CD4-positive, alpha-beta T cell (primary cell): ENCODE data around the gene SHLD1. TPM values are rescaled to one million over a fixed set of nuclear protein-coding genes. Genes with fewer than 3 reads are reported as not detected.

ENCODE experiments used
- ATAC-seq: fragments of 200-7000 bp; cut with Tn5 transposase; one replicate; pipeline ENCODE4 v1.10.0; 2022; ENCODE audit warnings: mild to moderate bottlenecking; ENCODE audit not compliant: poor library complexity
- CTCF ChIA-PET: fragments of 350-600 bp; sonication (Branson Sonifier 250); formaldehyde crosslinking; loops from one replicate; lab custom pipeline; 2021; ENCODE audit warnings: antibody characterized with exemption, inconsistent platforms; lab: Charles Lee
- POLR2A ChIA-PET: fragments of 350-600 bp; sonication (Branson Sonifier 250); formaldehyde crosslinking; loops from one replicate; lab custom pipeline; 2021; ENCODE audit warnings: antibody characterized with exemption, inconsistent platforms; lab: Charles Lee
- DNase-seq, 14 experiments: peaks; one replicate each; pipeline ENCODE4 v3.0.0-alpha.2; 2013 to 2020; ENCODE audit warnings: mixed read lengths in 2 of 14
- H3K27ac ChIP-seq, 2 donors: one replicate each; pipeline versions ENCODE4 v1.5.1 to v1.7.0; 2013; ENCODE audit warnings: low read length in 2 of 2, low read depth in 1 of 2, mild to moderate bottlenecking in 1 of 2
- H3K27me3 ChIP-seq, 2 experiments: 1 replicate in 1 of 2; 2 replicates in 1 of 2; pipeline versions ENCODE4 v1.6.1 to v1.7.0; 2013; ENCODE audit warnings: low read length in 2 of 2, control low read depth in 1 of 2, mild to moderate bottlenecking in 1 of 2, moderate library complexity in 1 of 2; ENCODE audit not compliant: insufficient read depth in 2 of 2, control insufficient read depth in 1 of 2
- H3K36me3 ChIP-seq: one replicate; pipeline ENCODE4 v1.6.1; 2013; ENCODE audit warnings: low read length, control low read depth; ENCODE audit not compliant: insufficient read depth
- H3K4me1 ChIP-seq: one replicate; pipeline ENCODE4 v1.6.1; 2013; ENCODE audit warnings: low read length, control low read depth; ENCODE audit not compliant: insufficient read depth
- H3K4me3 ChIP-seq: one replicate; pipeline ENCODE4 v1.5.1; 2013; ENCODE audit warnings: mild to moderate bottlenecking, low read length, moderate library complexity
- H3K9me3 ChIP-seq, 2 experiments: 1 replicate in 1 of 2; 2 replicates in 1 of 2; pipeline versions ENCODE4 v1.6.1 to v1.7.0; 2013; ENCODE audit warnings: low read length in 2 of 2, mild to moderate bottlenecking in 2 of 2, control low read depth in 1 of 2, moderate library complexity in 1 of 2; ENCODE audit not compliant: control insufficient read depth in 1 of 2, insufficient read depth in 1 of 2
- H3K27ac Mint-ChIP-seq: one replicate; pipeline ENCODE4 v1.8.0; 2020; ENCODE audit warnings: mixed read lengths
- H3K27me3 Mint-ChIP-seq: one replicate; pipeline ENCODE4 v1.8.0; 2021; ENCODE audit warnings: mixed read lengths
- H3K36me3 Mint-ChIP-seq: one replicate; pipeline ENCODE4 v1.8.0; 2021; ENCODE audit warnings: low read depth, mixed read lengths
- H3K4me1 Mint-ChIP-seq: one replicate; pipeline ENCODE4 v1.8.0; 2021; ENCODE audit warnings: low read depth, mixed read lengths
- H3K4me3 Mint-ChIP-seq: one replicate; pipeline ENCODE4 v1.8.0; 2020; ENCODE audit warnings: mild to moderate bottlenecking, mixed read lengths
- H3K9me3 Mint-ChIP-seq: one replicate; pipeline ENCODE4 v1.8.0; 2020; ENCODE audit warnings: mixed read lengths
- CTCF ChIP-seq: fragments of 200-600 bp; IDR thresholded peaks from one replicate; pipeline ENCODE4 v1.8.0; 2022; ENCODE audit warnings: antibody characterized with exemption, mild to moderate bottlenecking
- intact Hi-C, 2 experiments: fragments of 100-400 bp; cut with DNase I in 1 of 2; cut with micrococcal nuclease in 1 of 2; formaldehyde crosslinking; loops; one replicate each; pipeline versions ENCODE4 v1.15.1 to v1.9.0; 2023 to 2025; cut with DNase I, micrococcal nuclease
- total RNA-seq, 174 experiments: library from RNA in 2 of 174; stranded (reverse) in 2 of 174; gene quantifications; one replicate each; pipeline ENCODE4 v1.2.3 and lab custom pipeline; 2021 to 2026

SHLD1 gene
- total RNA-seq, 2 experiments from 2014 or later: 7.0 to 7.3 TPM

GRCh38 chr20:5809495-5809894 is 59.3 kb downstream of the SHLD1 start:
- no peak overlapping the region for H3K4me3 ChIP-seq
- ChIA-PET POLR2A (no interaction called here), CTCF (no interaction called here)
- Mint-ChIP-seq H3K9me3 (no peaks in the 10 kb centered on the region), H3K4me3 (no peak overlapping the region), H3K36me3 (peaks cover 34% of the 10 kb centered on the region), H3K4me1 (peaks cover 27% of the 10 kb centered on the region), H3K27ac (no peak overlapping the region), H3K27me3 (no peaks in the 10 kb centered on the region)
- no peaks in the 10 kb centered on the region for H3K27me3 ChIP-seq
- no peak for TF ChIP-seq CTCF
- peaks cover 10% of the 10 kb centered on the region for H3K36me3 ChIP-seq
- intact Hi-C loops: loop anchor here in 1 of 2 experiments (5.0 kb wide), 1 partner anchor 38 kb away; no protein-coding TSS in a partner anchor
- ATAC-seq: no peak
- H3K9me3 ChIP-seq: no peaks in the 10 kb centered on the region
- peaks cover 3% of the 10 kb centered on the region for H3K4me1 ChIP-seq
- H3K27ac ChIP-seq: no peak overlapping the region
- DNase-seq: no peak

GRCh38 chr20:5810800-5811422 is 60.7 kb downstream of the SHLD1 start:
- H3K27ac Mint-ChIP-seq: no peak overlapping the region
- peaks cover 10% of the 10 kb centered on the region for H3K36me3 ChIP-seq

GRCh38 chr20:5811746-5812145 is 61.5 kb downstream of the SHLD1 start:
- ChIA-PET CTCF (no interaction called here), POLR2A (no interaction called here)
- no peak overlapping the region for H3K27ac ChIP-seq
- intact Hi-C loops: loop anchor here in 1 of 2 experiments (5.0 kb wide), 1 partner anchor 131 kb away; no protein-coding TSS in a partner anchor
- Mint-ChIP-seq H3K4me3 (no peak overlapping the region), H3K27me3 (no peaks in the 10 kb centered on the region), H3K27ac (no peak overlapping the region), H3K36me3 (peaks cover 31% of the 10 kb centered on the region), H3K9me3 (no peaks in the 10 kb centered on the region), H3K4me1 (peaks cover 12% of the 10 kb centered on the region)
- no peak for TF ChIP-seq CTCF
- peaks cover 10% of the 10 kb centered on the region for H3K36me3 ChIP-seq
- H3K4me1 ChIP-seq: no peaks in the 10 kb centered on the region
- no peak for ATAC-seq
- no peak for DNase-seq
- no peaks in the 10 kb centered on the region for H3K9me3 ChIP-seq
- H3K4me3 ChIP-seq: no peak overlapping the region
- no peaks in the 10 kb centered on the region for H3K27me3 ChIP-seq

More at GRCh38 chr20:5810800-5811422, 60.7 kb downstream of the SHLD1 start:
- H3K27ac ChIP-seq: no peak overlapping the region
- no peak for ATAC-seq
- CTCF ChIA-PET: no interaction called here
- Mint-ChIP-seq H3K36me3 (peaks cover 34% of the 10 kb centered on the region), H3K9me3 (no peaks in the 10 kb centered on the region), H3K27me3 (no peaks in the 10 kb centered on the region), H3K4me1 (peaks cover 15% of the 10 kb centered on the region), H3K4me3 (no peak overlapping the region)
- TF ChIP-seq CTCF: no peak
- DNase-seq: no peak
- POLR2A ChIA-PET: no interaction called here
- no peaks in the 10 kb centered on the region for H3K4me1 ChIP-seq
- no peaks in the 10 kb centered on the region for H3K9me3 ChIP-seq
- no peaks in the 10 kb centered on the region for H3K27me3 ChIP-seq
- H3K4me3 ChIP-seq: no peak overlapping the region
- intact Hi-C loops: loop anchor here in 1 of 2 experiments (5.0 kb wide), 1 partner anchor 131 kb away; no protein-coding TSS in a partner anchor
